Thoracic aorta (tissue), 2 donors: ENCODE results near the gene SCNN1B. TPM values are rescaled to one million over a fixed set of nuclear protein-coding genes. Genes with fewer than 3 reads are reported as not detected.

ENCODE experiments used
- ATAC-seq: fragments of 150-250 bp; one replicate; pipeline ENCODE4 v1.8.0; 2017; ENCODE audit warnings: low read depth; ENCODE audit not compliant: insufficient number of reproducible peaks, low FRiP score
- DNase-seq: peaks from one replicate; pipeline ENCODE4 v3.0.0-alpha.2; 2020; ENCODE audit warnings: low spot score
- H3K27ac ChIP-seq, 2 donors: fragments of 200-600 bp; sonication (generic); 1 replicate in 1 of 2; 2 replicates in 1 of 2; pipeline ENCODE4 v1.5.1; 2016; ENCODE audit warnings: mild to moderate bottlenecking in 2 of 2, moderate library complexity in 2 of 2
- H3K27me3 ChIP-seq: fragments of 200-600 bp; sonication (generic); replicated peaks from 2 replicates; pipeline ENCODE4 v1.6.0; 2016; ENCODE audit warnings: mild to moderate bottlenecking; ENCODE audit not compliant: insufficient read depth
- H3K36me3 ChIP-seq: fragments of 200-600 bp; sonication (generic); one replicate; pipeline ENCODE4 v1.5.1; 2016
- H3K4me1 ChIP-seq, 2 donors: fragments of 200-600 bp; sonication (generic); 1 replicate in 1 of 2; 2 replicates in 1 of 2; pipeline versions ENCODE4 v1.5.1 to v1.6.0; 2016; ENCODE audit warnings: low read depth in 2 of 2, mild to moderate bottlenecking in 1 of 2; ENCODE audit not compliant: control insufficient read depth in 1 of 2
- H3K4me3 ChIP-seq: fragments of 200-600 bp; sonication (generic); 2 replicates; pipeline ENCODE4 v1.5.1; 2016; ENCODE audit warnings: mild to moderate bottlenecking
- H3K9me3 ChIP-seq: fragments of 200-600 bp; sonication (generic); 2 replicates; pipeline ENCODE4 v1.5.1; 2016
- CTCF ChIP-seq: fragments of 200-600 bp; sonication (generic); IDR thresholded peaks from one replicate; pipeline ENCODE4 v1.5.1; 2019; ENCODE audit warnings: antibody characterized with exemption
- total RNA-seq, 2 donors: library from RNA; depleted of rRNA; stranded (reverse); fragments of >200 nt; gene quantifications; one replicate each; pipeline versions ENCODE4 v1.1.0 to v1.2.3, GENCODE V29; 2016

SCNN1B gene
- total RNA-seq, 2 donors from 2014 or later, result 1.1 TPM; not detected in 1

DNA sequence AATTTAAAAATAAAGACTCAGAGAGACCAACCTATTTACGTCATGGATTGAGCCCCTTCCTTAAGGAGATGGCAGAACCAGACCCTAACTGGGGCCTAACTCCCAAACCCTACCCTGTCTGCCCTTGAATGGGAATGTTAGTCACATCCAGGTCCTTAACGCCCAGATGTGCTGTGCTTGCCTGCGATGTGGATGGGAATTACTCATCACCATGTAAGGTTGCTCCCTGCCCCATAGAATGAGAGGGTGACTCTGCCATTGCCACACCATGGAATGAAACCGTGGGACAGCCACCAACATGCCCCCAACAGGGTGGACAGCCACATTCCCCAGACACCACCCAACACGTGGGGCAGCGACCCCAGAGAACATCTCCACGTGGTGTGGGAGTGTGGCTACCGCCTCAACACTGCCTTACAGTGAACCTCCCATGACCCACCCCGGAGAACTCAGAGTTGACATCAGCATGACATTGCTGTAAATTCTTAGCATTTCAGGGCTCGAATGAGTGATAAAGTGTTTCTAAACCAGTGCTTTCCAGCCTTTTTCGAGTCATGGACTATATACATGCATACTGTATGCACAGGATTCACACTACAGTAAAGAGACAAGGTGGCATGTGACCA lies 31.8 kb downstream of the SCNN1B start:
- DNase-seq (no peak), ATAC-seq (no peak)
- TF ChIP-seq CTCF, result no peak
- Histone ChIP-seq H3K36me3 (no peaks in the 10 kb centered on the region), H3K9me3 (no peaks in the 10 kb centered on the region), H3K4me3 (no peak overlapping the region), H3K27ac (no peak overlapping the region), H3K4me1 (no peaks in the 10 kb centered on the region), H3K27me3 (no peaks in the 10 kb centered on the region)

DNA sequence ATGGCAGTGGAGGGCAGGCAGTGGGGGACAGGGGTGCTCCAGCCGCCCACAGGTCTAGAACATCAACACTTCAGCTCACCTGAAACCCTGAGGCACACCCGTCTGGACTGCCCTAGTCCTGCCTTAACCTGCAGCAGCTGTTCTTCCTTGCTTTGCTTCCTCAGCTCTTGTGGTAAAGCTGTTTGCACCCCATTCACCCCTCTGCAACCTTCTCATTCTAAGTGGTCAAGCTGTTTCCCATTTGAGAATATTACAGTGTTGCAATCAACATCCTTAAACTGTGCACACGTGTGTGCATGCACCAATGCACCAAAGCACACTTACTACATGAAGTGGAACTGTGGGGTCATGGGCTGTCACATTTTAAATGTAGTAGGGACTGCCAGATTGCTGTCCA lies 32.4 kb downstream of the SCNN1B start:
- no peaks in the 10 kb centered on the region for H3K4me1 ChIP-seq
- no peaks in the 10 kb centered on the region for H3K36me3 ChIP-seq
- H3K4me3 ChIP-seq, result no peak overlapping the region
- no peak for ATAC-seq
- TF ChIP-seq CTCF, result no peak
- H3K27me3 ChIP-seq, result no peaks in the 10 kb centered on the region
- H3K9me3 ChIP-seq, result no peaks in the 10 kb centered on the region
- H3K27ac ChIP-seq, result no peak overlapping the region
- DNase-seq, result no peak

GRCh38 chr16:23334950-23335349 lies 32.8 kb downstream of the SCNN1B start:
- Histone ChIP-seq H3K27me3 (no peaks in the 10 kb centered on the region), H3K9me3 (no peaks in the 10 kb centered on the region), H3K27ac (no peak overlapping the region), H3K36me3 (no peaks in the 10 kb centered on the region), H3K4me1 (no peaks in the 10 kb centered on the region), H3K4me3 (no peak overlapping the region)
- TF ChIP-seq CTCF, result no peak
- DNase-seq, result no peak
- ATAC-seq, result no peak

- TF ChIP-seq CTCF, result no peak
- Histone ChIP-seq H3K36me3 (no peaks in the 10 kb centered on the region), H3K9me3 (no peaks in the 10 kb centered on the region), H3K4me1 (no peaks in the 10 kb centered on the region), H3K27ac (no peak overlapping the region), H3K27me3 (no peaks in the 10 kb centered on the region), H3K4me3 (no peak overlapping the region)
- no peak for DNase-seq
- no peak for ATAC-seq
Measured at GRCh38 chr16:23337836-23338550, 35.9 kb downstream of the SCNN1B start.

- Histone ChIP-seq H3K27me3 (no peaks in the 10 kb centered on the region), H3K36me3 (no peaks in the 10 kb centered on the region), H3K27ac (no peak overlapping the region), H3K4me1 (no peaks in the 10 kb centered on the region), H3K4me3 (no peak overlapping the region), H3K9me3 (no peaks in the 10 kb centered on the region)
- DNase-seq (no peak), ATAC-seq (no peak)
- TF ChIP-seq CTCF, result no peak
Measured at GRCh38 chr16:23339787-23340186, 37.7 kb downstream of the SCNN1B start.
